Measurements from ENCODE around the gene EIF2S1.

EIF2S1 gene

GRCh38 chr14:67425608-67426007 is 65.5 kb downstream of the EIF2S1 start:
- H3K4me1 ChIP-seq (ENCODE audit: control insufficient read depth, insufficient read depth, low read length): peaks cover 17% of the 10 kb centered on the region; the same call in 1 of the 2 replicates
- H3K9ac ChIP-seq (ENCODE audit: low read length): no peak overlapping the region
- H3K27me3 ChIP-seq (ENCODE audit: control insufficient read depth, insufficient read depth, low read length): no peaks in the 10 kb centered on the region
- no peak overlapping the region for H3K27ac ChIP-seq (ENCODE audit: low read depth, low read length)
- H3K36me3 ChIP-seq (ENCODE audit: control insufficient read depth, insufficient read depth, low read length): no peaks in the 10 kb centered on the region
- no peaks in the 10 kb centered on the region for H3K9me3 ChIP-seq (ENCODE audit: control insufficient read depth, insufficient read depth, low read depth, low read length)
- H3K4me3 ChIP-seq (ENCODE audit: low read depth, low read length): no peak overlapping the region

DNA sequence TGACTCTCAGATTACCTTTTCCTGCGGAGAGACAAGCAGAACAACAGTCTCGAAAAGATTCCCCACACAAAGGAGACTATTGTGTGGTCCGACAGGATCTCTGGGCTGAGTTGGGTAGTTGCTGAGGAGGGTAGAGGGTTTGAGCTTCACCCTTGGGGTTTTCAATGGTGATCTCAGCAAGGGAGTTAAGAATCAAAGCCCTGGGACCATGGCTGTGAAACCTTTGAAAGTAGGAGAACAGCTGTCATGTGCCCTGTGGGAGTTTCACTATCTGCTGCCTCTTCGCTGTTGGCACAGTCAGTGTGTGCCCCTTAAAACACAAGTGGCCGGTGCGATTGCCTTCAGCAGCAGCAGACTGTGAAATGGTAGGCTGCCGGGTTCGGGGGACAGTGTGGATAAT is 66.0 kb downstream of the EIF2S1 start:
- H3K4me3 ChIP-seq (ENCODE audit: low read depth, low read length): no peak overlapping the region
- no peaks in the 10 kb centered on the region for H3K9me3 ChIP-seq (ENCODE audit: control insufficient read depth, insufficient read depth, low read depth, low read length)
- H3K36me3 ChIP-seq (ENCODE audit: control insufficient read depth, insufficient read depth, low read length): no peaks in the 10 kb centered on the region
- no peaks in the 10 kb centered on the region for H3K27me3 ChIP-seq (ENCODE audit: control insufficient read depth, insufficient read depth, low read length)
- H3K9ac ChIP-seq (ENCODE audit: low read length): no peak overlapping the region
- H3K4me1 ChIP-seq (ENCODE audit: control insufficient read depth, insufficient read depth, low read length): peaks cover 17% of the 10 kb centered on the region; the same call in 1 of the 2 replicates
- H3K27ac ChIP-seq (ENCODE audit: low read depth, low read length): no peak overlapping the region

- H3K9ac ChIP-seq (ENCODE audit: low read length): no peak overlapping the region
- no peaks in the 10 kb centered on the region for H3K9me3 ChIP-seq (ENCODE audit: control insufficient read depth, insufficient read depth, low read depth, low read length)
- H3K27ac ChIP-seq (ENCODE audit: low read depth, low read length): no peak overlapping the region
These were observed 67.0 kb downstream of the EIF2S1 start for GRCh38 chr14:67426983-67427606.

GRCh38 chr14:67428501-67429031 is 68.4 kb downstream of the EIF2S1 start:
- Histone ChIP-seq H3K9ac (ENCODE audit: low read length) (no peak overlapping the region), H3K27ac (ENCODE audit: low read depth, low read length) (no peak overlapping the region), H3K36me3 (ENCODE audit: control insufficient read depth, insufficient read depth, low read length) (no peaks in the 10 kb centered on the region), H3K27me3 (ENCODE audit: control insufficient read depth, insufficient read depth, low read length) (no peaks in the 10 kb centered on the region), H3K9me3 (ENCODE audit: control insufficient read depth, insufficient read depth, low read depth, low read length) (no peaks in the 10 kb centered on the region), H3K4me1 (ENCODE audit: control insufficient read depth, insufficient read depth, low read length) (peaks cover 23% of the 10 kb centered on the region; the same call in 1 of the 2 replicates), H3K4me3 (ENCODE audit: low read depth, low read length) (no peak overlapping the region)

More at GRCh38 chr14:67426983-67427606, 67.0 kb downstream of the EIF2S1 start:
- Histone ChIP-seq H3K27me3 (ENCODE audit: control insufficient read depth, insufficient read depth, low read length) (no peaks in the 10 kb centered on the region), H3K4me1 (ENCODE audit: control insufficient read depth, insufficient read depth, low read length) (peaks cover 18% of the 10 kb centered on the region; the same call in 1 of the 2 replicates), H3K36me3 (ENCODE audit: control insufficient read depth, insufficient read depth, low read length) (no peaks in the 10 kb centered on the region), H3K4me3 (ENCODE audit: low read depth, low read length) (no peak overlapping the region)

GRCh38 chr14:67429510-67430205 is 69.5 kb downstream of the EIF2S1 start:
- Histone ChIP-seq H3K9me3 (ENCODE audit: control insufficient read depth, insufficient read depth, low read depth, low read length) (no peaks in the 10 kb centered on the region), H3K27ac (ENCODE audit: low read depth, low read length) (no peak overlapping the region), H3K9ac (ENCODE audit: low read length) (no peak overlapping the region), H3K4me1 (ENCODE audit: control insufficient read depth, insufficient read depth, low read length) (peaks cover 23% of the 10 kb centered on the region; the same call in 1 of the 2 replicates), H3K36me3 (ENCODE audit: control insufficient read depth, insufficient read depth, low read length) (no peaks in the 10 kb centered on the region), H3K27me3 (ENCODE audit: control insufficient read depth, insufficient read depth, low read length) (no peaks in the 10 kb centered on the region), H3K4me3 (ENCODE audit: low read depth, low read length) (no peak overlapping the region)

GRCh38 chr14:67432050-67432564 is 72.0 kb downstream of the EIF2S1 start:
- no peak overlapping the region for H3K9ac ChIP-seq (ENCODE audit: low read length)
- no peaks in the 10 kb centered on the region for H3K27me3 ChIP-seq (ENCODE audit: control insufficient read depth, insufficient read depth, low read length)
- no peak overlapping the region for H3K27ac ChIP-seq (ENCODE audit: low read depth, low read length)
- no peaks in the 10 kb centered on the region for H3K36me3 ChIP-seq (ENCODE audit: control insufficient read depth, insufficient read depth, low read length)
- H3K4me1 ChIP-seq (ENCODE audit: control insufficient read depth, insufficient read depth, low read length): peaks cover 20% of the 10 kb centered on the region; the same call in 1 of the 2 replicates
- H3K4me3 ChIP-seq (ENCODE audit: low read depth, low read length): no peak overlapping the region
- no peaks in the 10 kb centered on the region for H3K9me3 ChIP-seq (ENCODE audit: control insufficient read depth, insufficient read depth, low read depth, low read length)

- Histone ChIP-seq H3K4me1 (ENCODE audit: control insufficient read depth, insufficient read depth, low read length) (peaks cover 9% of the 10 kb centered on the region; the same call in 1 of the 2 replicates), H3K36me3 (ENCODE audit: control insufficient read depth, insufficient read depth, low read length) (no peaks in the 10 kb centered on the region), H3K27me3 (ENCODE audit: control insufficient read depth, insufficient read depth, low read length) (no peaks in the 10 kb centered on the region), H3K27ac (ENCODE audit: low read depth, low read length) (no peak overlapping the region), H3K9ac (ENCODE audit: low read length) (no peak overlapping the region), H3K9me3 (ENCODE audit: control insufficient read depth, insufficient read depth, low read depth, low read length) (no peaks in the 10 kb centered on the region), H3K4me3 (ENCODE audit: low read depth, low read length) (no peak overlapping the region)
These were observed 75.5 kb downstream of the EIF2S1 start for GRCh38 chr14:67435603-67436002.
